ENCODE data around the gene RAB14. TPM values are rescaled to one million over a fixed set of nuclear protein-coding genes. Genes with fewer than 3 reads are reported as not detected.
"Not testable (repeated sequence)": the region's sequence is repeated elsewhere in the genome, so short reads cannot be mapped to it uniquely, and the experiment has no call there.

Gene RAB14
- total and polyA plus RNA-seq, 9 donors, result 28.3 to 63.4 (median 51.6) TPM

- no peak for DNase-seq
- H3K4me1 ChIP-seq (ENCODE audit: control insufficient read depth, insufficient read depth, low read length), result no peaks in the 10 kb centered on the region
- H3K9me3 ChIP-seq (replicated peaks; ENCODE audit: control insufficient read depth, low read depth, low read length), result no peaks in the 10 kb centered on the region
- peaks cover 34% of the 10 kb centered on the region for H3K36me3 ChIP-seq (ENCODE audit: control insufficient read depth, insufficient read depth, low read length)
- no peak overlapping the region for H3K27ac ChIP-seq (ENCODE audit: low read length)
- no CpG with 5 or more reads among the region's 3 CpGs for WGBS (ENCODE audit: insufficient coverage)
- H3K27me3 ChIP-seq (ENCODE audit: control insufficient read depth, insufficient read depth, low read length), result no peaks in the 10 kb centered on the region
- H3K4me3 ChIP-seq (ENCODE audit: low read length), result no peak overlapping the region
Observed at GRCh38 chr9:121183666-121184423, 17.8 kb downstream of the RAB14 start.

GRCh38 chr9:121182989-121183388 is 18.7 kb downstream of the RAB14 start:
- DNase-seq, result no peak
- Histone ChIP-seq H3K27ac (ENCODE audit: low read length) (no peak overlapping the region), H3K27me3 (ENCODE audit: control insufficient read depth, insufficient read depth, low read length) (no peaks in the 10 kb centered on the region), H3K4me3 (ENCODE audit: low read length) (no peak overlapping the region), H3K4me1 (ENCODE audit: control insufficient read depth, insufficient read depth, low read length) (no peaks in the 10 kb centered on the region), H3K36me3 (ENCODE audit: control insufficient read depth, insufficient read depth, low read length) (peaks cover 39% of the 10 kb centered on the region), H3K9me3 (replicated peaks; ENCODE audit: control insufficient read depth, low read depth, low read length) (no peaks in the 10 kb centered on the region)

- Histone ChIP-seq H3K4me1 (ENCODE audit: control insufficient read depth, insufficient read depth, low read length) (no peaks in the 10 kb centered on the region), H3K9me3 (replicated peaks; ENCODE audit: control insufficient read depth, low read depth, low read length) (no peaks in the 10 kb centered on the region), H3K27ac (ENCODE audit: low read length) (no peak overlapping the region), H3K4me3 (ENCODE audit: low read length) (no peak overlapping the region), H3K27me3 (ENCODE audit: control insufficient read depth, insufficient read depth, low read length) (no peaks in the 10 kb centered on the region), H3K36me3 (ENCODE audit: control insufficient read depth, insufficient read depth, low read length) (peaks cover 39% of the 10 kb centered on the region)
- DNase-seq, result no peak
- WGBS (ENCODE audit: insufficient coverage), result no CpG with 5 or more reads among the region's 3 CpGs
Observed at GRCh38 chr9:121182101-121182836, 19.4 kb downstream of the RAB14 start.

- H3K9me3 ChIP-seq (replicated peaks; ENCODE audit: control insufficient read depth, low read depth, low read length), result no peaks in the 10 kb centered on the region
- H3K4me3 ChIP-seq (ENCODE audit: low read length), result no peak overlapping the region
- peaks cover 36% of the 10 kb centered on the region for H3K36me3 ChIP-seq (ENCODE audit: control insufficient read depth, insufficient read depth, low read length)
- no peak for DNase-seq
- WGBS (ENCODE audit: insufficient coverage), result 50% methylated on average over 2 of the region's 3 CpGs
- no peak overlapping the region for H3K27ac ChIP-seq (ENCODE audit: low read length)
- H3K4me1 ChIP-seq (ENCODE audit: control insufficient read depth, insufficient read depth, low read length), result no peaks in the 10 kb centered on the region
- no peaks in the 10 kb centered on the region for H3K27me3 ChIP-seq (ENCODE audit: control insufficient read depth, insufficient read depth, low read length)
Observed at GRCh38 chr9:121179930-121180681, 21.6 kb downstream of the RAB14 start.

GRCh38 chr9:121179373-121179721 is 22.3 kb downstream of the RAB14 start:
- not testable (repeated sequence) for H3K27me3 ChIP-seq (ENCODE audit: control insufficient read depth, insufficient read depth, low read length); DNase-seq; H3K4me1 ChIP-seq (ENCODE audit: control insufficient read depth, insufficient read depth, low read length); H3K27ac ChIP-seq (ENCODE audit: low read length); H3K4me3 ChIP-seq (ENCODE audit: low read length); H3K9me3 ChIP-seq (replicated peaks; ENCODE audit: control insufficient read depth, low read depth, low read length)
- WGBS (ENCODE audit: insufficient coverage), result no CpG with 5 or more reads among the region's 1 CpG
- H3K36me3 ChIP-seq (ENCODE audit: control insufficient read depth, insufficient read depth, low read length), result peaks cover 39% of the 10 kb centered on the region

GRCh38 chr9:121178676-121179372 is 22.8 kb downstream of the RAB14 start:
- peaks cover 37% of the 10 kb centered on the region for H3K36me3 ChIP-seq (ENCODE audit: control insufficient read depth, insufficient read depth, low read length)
- no peaks in the 10 kb centered on the region for H3K27me3 ChIP-seq (ENCODE audit: control insufficient read depth, insufficient read depth, low read length)
- no peaks in the 10 kb centered on the region for H3K4me1 ChIP-seq (ENCODE audit: control insufficient read depth, insufficient read depth, low read length)
- WGBS (ENCODE audit: insufficient coverage), result 96% methylated on average over 3 of the region's 6 CpGs
- H3K9me3 ChIP-seq (replicated peaks; ENCODE audit: control insufficient read depth, low read depth, low read length), result no peaks in the 10 kb centered on the region
- no peak overlapping the region for H3K4me3 ChIP-seq (ENCODE audit: low read length)
- DNase-seq, result no peak
- no peak overlapping the region for H3K27ac ChIP-seq (ENCODE audit: low read length)

- Histone ChIP-seq H3K27me3 (ENCODE audit: control insufficient read depth, insufficient read depth, low read length) (no peaks in the 10 kb centered on the region), H3K9me3 (replicated peaks; ENCODE audit: control insufficient read depth, low read depth, low read length) (no peaks in the 10 kb centered on the region), H3K36me3 (ENCODE audit: control insufficient read depth, insufficient read depth, low read length) (peaks cover 60% of the 10 kb centered on the region), H3K27ac (ENCODE audit: low read length) (no peak overlapping the region), H3K4me3 (ENCODE audit: low read length) (no peak overlapping the region), H3K4me1 (ENCODE audit: control insufficient read depth, insufficient read depth, low read length) (no peaks in the 10 kb centered on the region)
- 100% methylated on average over 2 of the region's 7 CpGs for WGBS (ENCODE audit: insufficient coverage)
- DNase-seq, result no peak
Observed at GRCh38 chr9:121173501-121173900, 28.2 kb downstream of the RAB14 start.

- DNase-seq, result no peak
- H3K27ac ChIP-seq (ENCODE audit: low read length), result no peak overlapping the region
- no peaks in the 10 kb centered on the region for H3K9me3 ChIP-seq (replicated peaks; ENCODE audit: control insufficient read depth, low read depth, low read length)
- WGBS (ENCODE audit: insufficient coverage), result no CpG with 5 or more reads among the region's 1 CpG
- peaks cover 64% of the 10 kb centered on the region for H3K36me3 ChIP-seq (ENCODE audit: control insufficient read depth, insufficient read depth, low read length)
- H3K4me1 ChIP-seq (ENCODE audit: control insufficient read depth, insufficient read depth, low read length), result no peaks in the 10 kb centered on the region
- H3K4me3 ChIP-seq (ENCODE audit: low read length), result no peak overlapping the region
- H3K27me3 ChIP-seq (ENCODE audit: control insufficient read depth, insufficient read depth, low read length), result no peaks in the 10 kb centered on the region
Observed at GRCh38 chr9:121172726-121173487, 28.8 kb downstream of the RAB14 start.

GRCh38 chr9:121171236-121171635 is 30.4 kb downstream of the RAB14 start:
- Histone ChIP-seq H3K4me1 (ENCODE audit: control insufficient read depth, insufficient read depth, low read length) (no peaks in the 10 kb centered on the region), H3K9me3 (replicated peaks; ENCODE audit: control insufficient read depth, low read depth, low read length) (no peaks in the 10 kb centered on the region), H3K27ac (ENCODE audit: low read length) (no peak overlapping the region), H3K4me3 (ENCODE audit: low read length) (no peak overlapping the region), H3K27me3 (ENCODE audit: control insufficient read depth, insufficient read depth, low read length) (no peaks in the 10 kb centered on the region), H3K36me3 (ENCODE audit: control insufficient read depth, insufficient read depth, low read length) (peaks cover 72% of the 10 kb centered on the region)
- 69% methylated on average over 3 of the region's 5 CpGs for WGBS (ENCODE audit: insufficient coverage)
- DNase-seq, result no peak
